OCI-LY1 (cell line): Measurements from ENCODE around the gene HNF1A.

Experiments
- H2AFZ ChIP-seq: fragments of 200-600 bp; sonication (generic), shearing (Covaris generic); 2 replicates; pipeline ENCODE4 v1.6.0; 2014; ENCODE audit warnings: antibody characterized with exemption, mild to moderate bottlenecking, low read length
- H3F3A ChIP-seq: fragments of 200-600 bp; sonication (generic), shearing (Covaris generic); 2 replicates; pipeline ENCODE4 v1.6.0; 2014; ENCODE audit warnings: mild to moderate bottlenecking, antibody characterized with exemption, low read length, moderate library complexity; ENCODE audit not compliant: insufficient read depth
- H3K27ac ChIP-seq: fragments of 200-600 bp; sonication (generic); 2 replicates; pipeline ENCODE4 v1.5.1; 2014; ENCODE audit warnings: low read length, mixed run types, mild to moderate bottlenecking, low read depth; ENCODE audit not compliant: poor library complexity, severe bottlenecking
- H3K27me3 ChIP-seq: fragments of 200-600 bp; sonication (generic); 2 replicates; pipeline ENCODE4 v1.6.0; 2014; ENCODE audit warnings: antibody characterized with exemption, mild to moderate bottlenecking, low read length, moderate library complexity; ENCODE audit not compliant: insufficient read depth
- H3K36me3 ChIP-seq: fragments of 200-600 bp; sonication (generic); 2 replicates; pipeline ENCODE4 v1.6.1; 2014; ENCODE audit warnings: mild to moderate bottlenecking, antibody characterized with exemption, low read length, moderate library complexity, mixed read lengths; ENCODE audit not compliant: insufficient read depth
- H3K4me1 ChIP-seq: fragments of 200-600 bp; sonication (generic); 2 replicates; pipeline ENCODE4 v1.5.1; 2014; ENCODE audit warnings: mild to moderate bottlenecking, low read length, moderate library complexity; ENCODE audit not compliant: insufficient read depth, severe bottlenecking
- H3K4me2 ChIP-seq: fragments of 200-600 bp; sonication (generic), shearing (Covaris generic); 2 replicates; pipeline ENCODE4 v1.6.1; 2014; ENCODE audit warnings: low read length
- H3K4me3 ChIP-seq: fragments of 200-600 bp; sonication (generic); 2 replicates; pipeline ENCODE4 v1.5.1; 2014; ENCODE audit warnings: low read length, low read depth, mild to moderate bottlenecking, mixed read lengths; ENCODE audit not compliant: poor library complexity, severe bottlenecking
- H3K79me2 ChIP-seq: fragments of 200-600 bp; shearing (Covaris generic); 2 replicates; pipeline ENCODE4 v1.6.1; 2016; ENCODE audit warnings: mixed run types, low read length, mixed read lengths; ENCODE audit not compliant: insufficient read depth
- H3K9ac ChIP-seq: fragments of 200-600 bp; sonication (generic), shearing (Covaris generic); 2 replicates; pipeline ENCODE4 v1.6.1; 2014; ENCODE audit warnings: mild to moderate bottlenecking, low read length, mixed read lengths
- H3K9me2 ChIP-seq: fragments of 200-600 bp; sonication (generic), shearing (Covaris generic); 2 replicates; pipeline ENCODE4 v1.6.1; 2014; ENCODE audit warnings: low read depth, mild to moderate bottlenecking, low read length, mixed read lengths
- H3K9me3 ChIP-seq: fragments of 200-600 bp; shearing (Covaris generic); 2 replicates; pipeline ENCODE4 v1.6.1; 2014; ENCODE audit warnings: low read length, mixed read lengths
- H4K20me1 ChIP-seq: fragments of 200-600 bp; sonication (generic), shearing (Covaris generic); 2 replicates; pipeline ENCODE4 v1.6.0; 2016; ENCODE audit warnings: mild to moderate bottlenecking, low read length; ENCODE audit not compliant: insufficient read depth
- CTCF ChIP-seq: fragments of 200-600 bp; sonication (generic), shearing (Covaris generic); IDR thresholded peaks from 2 replicates; pipeline ENCODE4 v1.5.1; 2017; ENCODE audit warnings: mild to moderate bottlenecking, antibody characterized with exemption, low read length, moderate library complexity, mixed read lengths
- EZH2 ChIP-seq: fragments of 200-600 bp; sonication (generic), shearing (Covaris generic); IDR thresholded peaks from 2 replicates; pipeline ENCODE4 v1.8.0; 2017; ENCODE audit warnings: borderline replicate concordance, mixed run types, mild to moderate bottlenecking, antibody characterized with exemption, low read length, moderate library complexity, mixed read lengths

HNF1A gene

DNA sequence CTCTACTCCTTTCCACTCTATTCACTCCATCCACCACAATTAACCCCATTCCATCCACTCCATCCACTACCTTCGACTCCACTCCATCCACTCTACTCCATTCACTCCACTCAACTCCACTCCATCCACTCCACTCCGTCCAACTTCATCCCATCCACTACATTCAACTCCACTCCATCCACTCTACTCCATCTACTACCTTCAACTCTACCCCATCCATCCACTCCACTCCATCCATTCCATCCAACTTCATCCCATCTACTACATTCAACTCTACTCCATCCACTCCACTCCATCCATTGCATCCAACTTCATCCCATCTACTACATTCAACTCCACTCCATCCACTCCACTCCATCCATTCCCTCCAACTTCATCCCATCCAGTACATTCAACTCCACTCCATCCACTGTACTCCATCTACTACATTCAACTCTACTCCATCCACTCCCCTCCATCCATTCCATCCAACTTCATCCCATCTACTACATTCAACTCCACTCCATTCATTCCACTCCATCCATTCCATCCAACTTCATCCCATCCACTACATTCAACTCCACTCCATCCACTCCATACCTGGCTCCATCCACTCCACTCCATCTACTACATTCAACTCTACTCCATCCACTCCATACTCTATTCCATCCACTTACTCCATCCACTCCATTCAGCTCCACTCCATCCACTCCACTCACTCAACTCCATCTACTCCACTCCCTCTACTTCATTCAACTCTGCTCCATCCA lies 16.4 kb downstream of the HNF1A start:
- no peaks in the 10 kb centered on the region for H3F3A ChIP-seq
- H3K9ac ChIP-seq: no peak overlapping the region
- H3K36me3 ChIP-seq: no peaks in the 10 kb centered on the region
- H3K4me2 ChIP-seq: no peak overlapping the region
- no peaks in the 10 kb centered on the region for H3K4me1 ChIP-seq
- no peak overlapping the region for H3K4me3 ChIP-seq
- H3K79me2 ChIP-seq: no peaks in the 10 kb centered on the region
- H4K20me1 ChIP-seq: no peaks in the 10 kb centered on the region
- TF ChIP-seq EZH2: no peak
- TF ChIP-seq CTCF: no peak
- no peaks in the 10 kb centered on the region for H3K9me2 ChIP-seq
- no peak overlapping the region for H3K27ac ChIP-seq
- H3K27me3 ChIP-seq: no peaks in the 10 kb centered on the region
- no peak overlapping the region for H2AFZ ChIP-seq
- no peaks in the 10 kb centered on the region for H3K9me3 ChIP-seq

DNA sequence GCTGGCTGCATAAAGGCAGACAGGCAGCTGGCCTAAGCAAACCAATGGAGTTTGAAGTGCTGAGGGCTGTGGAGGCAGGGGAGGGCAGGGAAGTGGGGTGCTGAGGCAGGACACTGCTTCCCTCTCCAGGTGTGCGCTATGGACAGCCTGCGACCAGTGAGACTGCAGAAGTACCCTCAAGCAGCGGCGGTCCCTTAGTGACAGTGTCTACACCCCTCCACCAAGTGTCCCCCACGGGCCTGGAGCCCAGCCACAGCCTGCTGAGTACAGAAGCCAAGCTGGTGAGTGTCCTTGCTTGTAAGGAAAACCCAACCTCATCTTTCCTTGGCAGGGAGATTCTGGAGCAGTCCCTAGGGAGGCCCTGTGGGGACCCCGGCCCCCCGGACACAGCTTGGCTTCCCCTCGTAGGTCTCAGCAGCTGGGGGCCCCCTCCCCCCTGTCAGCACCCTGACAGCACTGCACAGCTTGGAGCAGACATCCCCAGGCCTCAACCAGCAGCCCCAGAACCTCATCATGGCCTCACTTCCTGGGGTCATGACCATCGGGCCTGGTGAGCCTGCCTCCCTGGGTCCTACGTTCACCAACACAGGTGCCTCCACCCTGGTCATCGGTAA lies 17.9 kb downstream of the HNF1A start:
- Histone ChIP-seq H2AFZ (no peak overlapping the region), H3K79me2 (no peaks in the 10 kb centered on the region), H3F3A (no peaks in the 10 kb centered on the region), H3K9me3 (no peaks in the 10 kb centered on the region), H3K9me2 (no peaks in the 10 kb centered on the region), H4K20me1 (no peaks in the 10 kb centered on the region), H3K4me3 (no peak overlapping the region), H3K27ac (no peak overlapping the region), H3K36me3 (no peaks in the 10 kb centered on the region), H3K9ac (no peak overlapping the region), H3K27me3 (no peaks in the 10 kb centered on the region), H3K4me1 (no peaks in the 10 kb centered on the region), H3K4me2 (no peak overlapping the region)
- TF ChIP-seq CTCF (no peak), EZH2 (no peak)

DNA sequence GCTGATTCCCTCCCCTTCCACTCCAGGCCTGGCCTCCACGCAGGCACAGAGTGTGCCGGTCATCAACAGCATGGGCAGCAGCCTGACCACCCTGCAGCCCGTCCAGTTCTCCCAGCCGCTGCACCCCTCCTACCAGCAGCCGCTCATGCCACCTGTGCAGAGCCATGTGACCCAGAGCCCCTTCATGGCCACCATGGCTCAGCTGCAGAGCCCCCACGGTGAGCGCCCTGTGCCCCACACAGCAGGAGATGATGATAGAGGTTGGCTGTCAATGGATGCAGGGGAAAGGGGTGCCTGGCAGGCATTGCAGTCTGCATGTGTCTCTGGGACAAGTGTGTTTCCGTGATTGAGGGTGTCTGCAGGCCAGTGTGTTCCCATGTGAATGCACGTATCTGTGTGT lies 19.1 kb downstream of the HNF1A start:
- H3K27ac ChIP-seq: no peak overlapping the region
- H3K4me1 ChIP-seq: no peaks in the 10 kb centered on the region
- H3K9ac ChIP-seq: no peak overlapping the region
- no peaks in the 10 kb centered on the region for H3K27me3 ChIP-seq
- no peaks in the 10 kb centered on the region for H3K9me2 ChIP-seq
- H3K9me3 ChIP-seq: no peaks in the 10 kb centered on the region
- no peak overlapping the region for H2AFZ ChIP-seq
- H3K4me2 ChIP-seq: no peak overlapping the region
- H3K36me3 ChIP-seq: no peaks in the 10 kb centered on the region
- TF ChIP-seq CTCF (no peak), EZH2 (no peak)
- H4K20me1 ChIP-seq: no peaks in the 10 kb centered on the region
- no peak overlapping the region for H3K4me3 ChIP-seq
- no peaks in the 10 kb centered on the region for H3K79me2 ChIP-seq
- no peaks in the 10 kb centered on the region for H3F3A ChIP-seq
